Body of pancreas (tissue), 4 donors: ENCODE data around the gene ATG16L2. TPM values are rescaled to one million over a fixed set of nuclear protein-coding genes. Genes with fewer than 3 reads are reported as not detected.
"Not testable (repeated sequence)": the region's sequence is repeated elsewhere in the genome, so short reads cannot be mapped to it uniquely, and the experiment has no call there.

Experiments used
- ATAC-seq: fragments of 150-250 bp; one replicate; pipeline ENCODE4 v1.9.1; 2016
- DNase-seq, 4 donors: peaks; one replicate each; pipeline ENCODE4 v3.0.0-alpha.2; 2019
- H3K27ac ChIP-seq, 4 donors: fragments of 200-600 bp; sonication (generic); 1 replicate in 3 of 4; 2 replicates in 1 of 4; pipeline versions ENCODE4 v1.5.1 to v1.6.1; 2016 to 2019; ENCODE audit warnings: mild to moderate bottlenecking in 1 of 4, mixed read lengths in 1 of 4, moderate library complexity in 1 of 4
- H3K27me3 ChIP-seq, 2 donors: fragments of 200-600 bp; sonication (generic); one replicate each; pipeline ENCODE4 v1.6.0; 2016; ENCODE audit warnings: mild to moderate bottlenecking in 1 of 2
- H3K36me3 ChIP-seq, 2 donors: fragments of 200-600 bp; sonication (generic); replicated peaks in 1 of 2; 2 replicates each; pipeline ENCODE4 v1.5.1; 2016; ENCODE audit warnings: low read depth in 2 of 2; ENCODE audit not compliant: insufficient read depth in 1 of 2
- H3K4me1 ChIP-seq: fragments of 200-600 bp; sonication (generic); one replicate; pipeline ENCODE4 v1.6.0; 2016
- H3K4me3 ChIP-seq, 2 donors: fragments of 200-600 bp; sonication (generic); 1 replicate in 1 of 2; 2 replicates in 1 of 2; pipeline ENCODE4 v1.5.1; 2016 to 2019
- H3K9me3 ChIP-seq, 3 donors: fragments of 200-600 bp; sonication (generic); 1 replicate in 2 of 3; 2 replicates in 1 of 3; pipeline ENCODE4 v1.5.1; 2016
- CTCF ChIP-seq, 7 experiments: fragments of 450-650 bp in 4 of 7; fragments of 200-600 bp in 3 of 7; sonication (generic) in 3 of 7; IDR thresholded peaks; one replicate each; pipeline ENCODE4 v1.5.1; 2016 to 2019; ENCODE audit warnings: antibody characterized with exemption in 7 of 7
- POLR2A ChIP-seq, 3 donors: fragments of 450-650 bp; IDR thresholded peaks; one replicate each; pipeline ENCODE4 v1.6.1; 2016; ENCODE audit warnings: antibody characterized with exemption in 3 of 3, mild to moderate bottlenecking in 2 of 3
- WGBS, 2 donors: methylation state at CpG; one replicate each; pipeline ENCODE4 v1.1.5; 2017; 5-methylcytosine and 5-hydroxymethylcytosine counted together
- intact Hi-C: fragments of 100-400 bp; cut with DNase I; formaldehyde crosslinking; loops from one replicate; pipeline ENCODE4 v1.15.1; 2023
- total RNA-seq, 2 donors: library from RNA; depleted of rRNA; stranded (reverse); fragments of >200 nt; gene quantifications; one replicate each; pipeline ENCODE4 v1.1.0, GENCODE V29; 2016

ATG16L2 gene
- total RNA-seq, 2 donors from 2014 or later: 27.5 to 28.3 TPM

GRCh38 chr11:72799441-72799840 lies 14.8 kb upstream of the ATG16L2 start:
- ATAC-seq (no peak), DNase-seq (no peak)
- Histone ChIP-seq H3K27me3 (no peaks in the 10 kb centered on the region), H3K9me3 (no peaks in the 10 kb centered on the region), H3K4me3 (no peak overlapping the region), H3K27ac (no peak overlapping the region), H3K4me1 (peaks cover 4% of the 10 kb centered on the region), H3K36me3 (no peaks in the 10 kb centered on the region)
- TF ChIP-seq CTCF (IDR thresholded peaks at IDR 0.05): no peak
- no peak for TF ChIP-seq POLR2A (IDR thresholded peaks at IDR 0.05)
- intact Hi-C loops: no loop called here
- WGBS, 2 donors: 58 to 66% methylated on average over 4 of the region's 4 CpGs

GRCh38 chr11:72802822-72803221 lies 11.4 kb upstream of the ATG16L2 start:
- intact Hi-C loops: no loop called here
- 73 to 93% methylated on average over 6 of the region's 6 CpGs for WGBS, 2 donors
- H3K27me3 ChIP-seq: no peaks in the 10 kb centered on the region
- no peak overlapping the region for H3K4me3 ChIP-seq
- ATAC-seq: no peak
- H3K9me3 ChIP-seq: no peaks in the 10 kb centered on the region
- TF ChIP-seq POLR2A (IDR thresholded peaks at IDR 0.05) (no peak), CTCF (IDR thresholded peaks at IDR 0.05) (no peak)
- no peaks in the 10 kb centered on the region for H3K36me3 ChIP-seq
- no peaks in the 10 kb centered on the region for H3K4me1 ChIP-seq
- no peak overlapping the region for H3K27ac ChIP-seq
- no peak for DNase-seq

GRCh38 chr11:72805216-72805615 lies 9.0 kb upstream of the ATG16L2 start:
- no peaks in the 10 kb centered on the region for H3K9me3 ChIP-seq
- DNase-seq (no peak), ATAC-seq (no peak)
- intact Hi-C loops: no loop called here
- H3K27ac ChIP-seq: no peak overlapping the region
- H3K4me1 ChIP-seq: no peaks in the 10 kb centered on the region
- no peak overlapping the region for H3K4me3 ChIP-seq
- no peaks in the 10 kb centered on the region for H3K27me3 ChIP-seq
- WGBS, 2 donors: 71 to 79% methylated on average over 6 of the region's 6 CpGs
- TF ChIP-seq POLR2A (IDR thresholded peaks at IDR 0.05): no peak
- H3K36me3 ChIP-seq: no peaks in the 10 kb centered on the region

- ATAC-seq, intact Hi-C loops, H3K9me3 ChIP-seq, H3K27me3 ChIP-seq, DNase-seq, H3K36me3 ChIP-seq, H3K4me1 ChIP-seq, H3K4me3 ChIP-seq: not testable (repeated sequence)
- 82 to 94% methylated on average over 1 of the region's 1 CpG for WGBS, 2 donors
- H3K27ac ChIP-seq: peak overlapping the region in 1 of 4 donors; percentile 46
Observed at GRCh38 chr11:72806378-72806777, 7.8 kb upstream of the ATG16L2 start.

GRCh38 chr11:72807021-72807693 lies 7.1 kb upstream of the ATG16L2 start:
- no peaks in the 10 kb centered on the region for H3K9me3 ChIP-seq
- DNase-seq (no peak), ATAC-seq (no peak)
- TF ChIP-seq POLR2A (IDR thresholded peaks at IDR 0.05) (no peak), CTCF (IDR thresholded peaks at IDR 0.05) (no peak)
- no peaks in the 10 kb centered on the region for H3K27me3 ChIP-seq
- H3K36me3 ChIP-seq: no peaks in the 10 kb centered on the region
- 68 to 83% methylated on average over 5 of the region's 5 CpGs for WGBS, 2 donors
- no peak overlapping the region for H3K4me3 ChIP-seq
- intact Hi-C loops: no loop called here
- peak overlapping the region in 1 of 4 donors; percentile 75 for H3K27ac ChIP-seq
- no peaks in the 10 kb centered on the region for H3K4me1 ChIP-seq

- H3K36me3 ChIP-seq: no peaks in the 10 kb centered on the region
- intact Hi-C loops: no loop called here
- TF ChIP-seq POLR2A (IDR thresholded peaks at IDR 0.05): no peak
- TF ChIP-seq CTCF (IDR thresholded peaks at IDR 0.05): no peak
- H3K27me3 ChIP-seq: no peaks in the 10 kb centered on the region
- H3K9me3 ChIP-seq: no peaks in the 10 kb centered on the region
- peaks cover 5% of the 10 kb centered on the region for H3K4me1 ChIP-seq
- DNase-seq (no peak), ATAC-seq (no peak)
- 62 to 100% methylated on average over 2 of the region's 2 CpGs for WGBS, 2 donors
- no peak overlapping the region for H3K4me3 ChIP-seq
- H3K27ac ChIP-seq: peak overlapping the region in 1 of 4 donors; percentile 75
Observed at GRCh38 chr11:72807792-72808191, 6.4 kb upstream of the ATG16L2 start.
